ENCODE data around the gene FXYD7. TPM values are rescaled to one million over a fixed set of nuclear protein-coding genes. Genes with fewer than 3 reads are reported as not detected.

Gene FXYD7
- total RNA-seq, 1 donor, result under 0.01 TPM

GRCh38 chr19:35105411-35106290 lies 37.4 kb upstream of the FXYD7 start:
- TF ChIP-seq CTCF (IDR thresholded peaks at IDR 0.05; ENCODE audit: insufficient read depth, low read depth, low read length), result no peak
- DNase-seq (ENCODE audit: low read depth), result no peak
- H3K4me3 ChIP-seq (ENCODE audit: low read depth, low read length), result no peak overlapping the region

GRCh38 chr19:35106291-35106583 lies 36.8 kb upstream of the FXYD7 start:
- TF ChIP-seq CTCF (IDR thresholded peaks at IDR 0.05; ENCODE audit: insufficient read depth, low read depth, low read length), result no peak
- no peak for DNase-seq (ENCODE audit: low read depth)

GRCh38 chr19:35106898-35107541 lies 36.0 kb upstream of the FXYD7 start:
- DNase-seq (ENCODE audit: low read depth), result no peak
- TF ChIP-seq CTCF (IDR thresholded peaks at IDR 0.05; ENCODE audit: insufficient read depth, low read depth, low read length), result no peak
- H3K4me3 ChIP-seq (ENCODE audit: low read depth, low read length), result no peak overlapping the region

More at GRCh38 chr19:35106291-35106583, 36.8 kb upstream of the FXYD7 start:
- H3K4me3 ChIP-seq (ENCODE audit: low read depth, low read length), result no peak overlapping the region

- DNase-seq (ENCODE audit: low read depth), result no peak
- no peak overlapping the region for H3K4me3 ChIP-seq (ENCODE audit: low read depth, low read length)
- no peak for TF ChIP-seq CTCF (IDR thresholded peaks at IDR 0.05; ENCODE audit: insufficient read depth, low read depth, low read length)
Measured at GRCh38 chr19:35107545-35107944, 35.5 kb upstream of the FXYD7 start.

- TF ChIP-seq CTCF (IDR thresholded peaks at IDR 0.05; ENCODE audit: insufficient read depth, low read depth, low read length), result no peak
- DNase-seq (ENCODE audit: low read depth), result no peak
- no peak overlapping the region for H3K4me3 ChIP-seq (ENCODE audit: low read depth, low read length)
Measured at GRCh38 chr19:35108730-35109129, 34.3 kb upstream of the FXYD7 start.

GRCh38 chr19:35109395-35110112 lies 33.5 kb upstream of the FXYD7 start:
- TF ChIP-seq CTCF (IDR thresholded peaks at IDR 0.05; ENCODE audit: insufficient read depth, low read depth, low read length), result no peak
- DNase-seq (ENCODE audit: low read depth), result no peak
- no peak overlapping the region for H3K4me3 ChIP-seq (ENCODE audit: low read depth, low read length)

Data from fibroblast of villous mesenchyme (primary cell).